Stimulated activated CD4-positive, alpha-beta T cell treated with anti-CD3 and anti-CD28 coated beads, Interleukin-12 subunit alpha, Interleukin-12 subunit beta, amount 100 ng/mL, for 48 hours (primary cell): ENCODE results near the gene MCHR1.

Source experiments
- DNase-seq, 3 donors: peaks; one replicate each; pipeline ENCODE4 v3.0.0-alpha.2; 2020; ENCODE audit warnings: low read depth in 2 of 3, low spot score in 1 of 3

Gene MCHR1, protein sequence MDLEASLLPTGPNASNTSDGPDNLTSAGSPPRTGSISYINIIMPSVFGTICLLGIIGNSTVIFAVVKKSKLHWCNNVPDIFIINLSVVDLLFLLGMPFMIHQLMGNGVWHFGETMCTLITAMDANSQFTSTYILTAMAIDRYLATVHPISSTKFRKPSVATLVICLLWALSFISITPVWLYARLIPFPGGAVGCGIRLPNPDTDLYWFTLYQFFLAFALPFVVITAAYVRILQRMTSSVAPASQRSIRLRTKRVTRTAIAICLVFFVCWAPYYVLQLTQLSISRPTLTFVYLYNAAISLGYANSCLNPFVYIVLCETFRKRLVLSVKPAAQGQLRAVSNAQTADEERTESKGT

DNA sequence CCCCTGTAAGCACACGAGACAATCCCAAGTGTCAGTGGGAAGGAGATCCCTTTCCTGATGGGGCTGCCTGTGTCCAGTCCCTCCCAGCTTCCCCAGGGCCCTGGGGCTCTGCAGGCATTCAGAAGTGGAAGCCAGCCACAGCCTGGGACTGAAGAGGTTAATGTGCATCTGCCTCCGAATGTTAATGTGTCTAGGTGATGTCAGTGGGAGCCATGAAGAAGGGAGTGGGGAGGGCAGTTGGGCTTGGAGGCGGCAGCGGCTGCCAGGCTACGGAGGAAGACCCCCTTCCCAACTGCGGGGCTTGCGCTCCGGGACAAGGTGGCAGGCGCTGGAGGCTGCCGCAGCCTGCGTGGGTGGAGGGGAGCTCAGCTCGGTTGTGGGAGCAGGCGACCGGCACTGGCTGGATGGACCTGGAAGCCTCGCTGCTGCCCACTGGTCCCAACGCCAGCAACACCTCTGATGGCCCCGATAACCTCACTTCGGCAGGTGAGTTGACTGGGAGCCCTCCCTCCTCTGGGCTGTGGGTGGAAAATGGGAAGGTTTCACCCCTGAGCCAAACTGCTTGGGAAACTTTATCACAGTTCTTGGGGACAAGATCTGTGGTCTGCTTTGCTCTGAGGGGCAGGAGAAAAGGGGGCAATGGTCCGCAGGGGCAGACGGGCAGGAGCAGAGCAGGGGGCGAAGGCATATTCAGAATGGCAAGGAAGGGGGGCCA lies at the start of gene MCHR1:
TSS of gene MCHR1 (plus strand) at position 236 of the 715 bp plus-strand sequence. CDS start at position 405, 169 bp downstream.
- no peak for DNase-seq

DNA sequence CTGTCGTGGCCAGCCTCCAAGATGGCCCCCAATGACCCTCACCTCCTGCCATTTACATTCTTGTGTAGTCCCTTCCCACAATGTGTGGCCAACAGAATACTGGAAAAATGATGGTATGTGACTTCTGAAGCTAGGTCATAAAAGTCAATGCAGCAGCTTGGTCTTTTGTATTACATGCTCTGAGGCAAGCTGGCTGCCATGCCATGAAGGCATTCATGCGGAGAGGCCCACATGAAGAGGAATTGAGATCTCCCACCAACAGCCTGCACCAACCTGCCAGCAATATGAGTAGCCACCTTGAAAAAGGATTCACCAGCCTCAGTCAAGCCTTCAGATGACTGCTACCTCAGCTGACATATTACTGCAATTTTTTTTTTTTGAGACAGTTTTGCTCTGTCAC lies 47.4 kb upstream of the MCHR1 start:
- DNase-seq = no peak

DNA sequence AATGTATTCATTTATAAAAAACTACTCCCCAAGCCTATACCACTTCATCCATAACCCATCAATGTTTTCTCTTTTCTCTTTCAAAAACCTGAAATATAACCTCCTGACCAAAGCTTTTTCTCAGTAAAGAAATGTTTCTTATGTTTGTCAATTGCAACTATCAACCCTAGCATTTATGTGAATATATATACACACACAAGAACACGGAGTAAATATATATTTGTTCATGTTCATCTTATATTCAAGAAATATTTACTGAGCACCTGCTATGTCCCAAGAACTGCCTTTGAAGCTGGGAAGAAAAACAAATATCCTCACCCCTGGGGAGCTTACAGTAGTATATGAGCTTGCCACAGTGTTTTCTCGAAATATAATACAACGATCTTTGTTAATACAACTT lies 46.2 kb upstream of the MCHR1 start:
- DNase-seq = no peak

DNA sequence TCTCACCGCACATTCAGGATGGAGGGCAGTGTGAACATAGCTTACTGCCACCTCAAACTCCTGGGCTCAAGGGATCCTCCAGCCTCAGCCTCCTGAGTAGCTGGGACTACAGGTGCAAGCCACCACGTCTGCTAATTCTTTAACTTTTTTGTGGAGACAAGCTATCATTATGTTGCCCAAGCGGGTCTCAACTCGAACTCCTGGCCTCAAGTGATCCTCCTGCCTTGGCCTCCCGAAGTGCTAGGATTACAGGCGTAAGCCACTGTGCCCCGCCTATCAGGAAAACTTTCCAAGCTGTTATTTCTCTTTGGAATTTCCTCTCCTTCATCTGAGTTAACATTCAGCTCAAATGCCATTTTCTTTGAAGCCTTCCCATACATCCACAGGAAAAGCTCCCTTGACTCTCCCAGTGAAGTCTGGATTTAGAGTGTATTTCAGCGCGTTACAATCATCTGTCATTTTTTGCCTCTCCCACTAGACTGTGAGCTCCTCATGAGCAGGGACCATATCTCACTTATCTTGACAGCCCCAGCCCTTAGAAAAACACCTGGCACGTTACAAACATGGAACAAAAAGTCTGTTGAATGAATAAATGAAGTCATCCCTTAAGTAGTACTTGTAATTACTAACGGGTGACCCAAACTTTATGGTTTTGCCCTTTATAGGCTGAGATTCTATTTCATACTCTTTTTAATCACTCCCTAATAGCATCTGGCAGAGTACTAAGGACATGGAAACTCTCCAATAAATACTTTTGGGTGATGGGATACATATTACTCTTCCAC lies 45.0 kb upstream of the MCHR1 start:
- DNase-seq = no peak

DNA sequence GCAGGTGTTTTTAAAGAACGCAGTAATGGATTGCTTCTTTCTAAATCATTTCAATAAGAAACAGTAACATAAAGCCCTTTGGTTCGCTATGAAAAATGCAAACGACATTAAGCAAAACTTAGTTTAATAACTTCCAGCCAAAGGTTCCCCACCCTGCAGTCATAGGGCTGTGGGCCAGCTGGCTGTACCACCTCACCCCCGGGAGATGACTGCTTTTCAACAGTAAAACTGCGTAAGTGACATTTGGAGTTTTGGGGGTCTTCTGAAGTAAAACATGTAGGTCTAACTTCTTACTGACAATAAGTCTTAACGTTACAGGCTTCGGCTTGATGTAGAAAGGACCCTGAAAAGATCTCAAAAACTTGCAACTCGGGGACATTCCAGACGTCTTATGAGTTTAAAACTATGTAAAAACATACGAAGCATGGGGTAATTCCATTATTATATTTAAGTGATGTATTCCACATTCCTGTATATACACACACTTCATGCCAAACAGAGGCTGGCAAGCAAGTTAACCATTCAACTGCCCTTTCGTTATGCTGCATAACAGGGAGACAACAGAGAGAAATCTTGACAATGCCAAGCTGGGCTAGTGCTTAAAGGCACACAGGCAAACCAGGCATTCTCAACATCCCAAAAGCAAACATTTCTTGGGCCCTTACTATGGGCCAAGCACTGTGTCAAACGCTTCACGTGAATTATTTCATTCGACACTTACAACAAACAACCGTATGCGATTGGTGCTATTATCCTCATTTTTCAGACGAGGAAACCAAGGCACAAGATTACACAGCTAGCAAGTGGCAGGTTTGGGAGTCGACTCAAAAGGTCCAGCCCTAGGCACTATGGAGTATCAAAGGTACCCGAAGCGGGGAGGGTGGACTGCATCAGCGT lies 44.0 kb upstream of the MCHR1 start:
- DNase-seq = no peak

DNA sequence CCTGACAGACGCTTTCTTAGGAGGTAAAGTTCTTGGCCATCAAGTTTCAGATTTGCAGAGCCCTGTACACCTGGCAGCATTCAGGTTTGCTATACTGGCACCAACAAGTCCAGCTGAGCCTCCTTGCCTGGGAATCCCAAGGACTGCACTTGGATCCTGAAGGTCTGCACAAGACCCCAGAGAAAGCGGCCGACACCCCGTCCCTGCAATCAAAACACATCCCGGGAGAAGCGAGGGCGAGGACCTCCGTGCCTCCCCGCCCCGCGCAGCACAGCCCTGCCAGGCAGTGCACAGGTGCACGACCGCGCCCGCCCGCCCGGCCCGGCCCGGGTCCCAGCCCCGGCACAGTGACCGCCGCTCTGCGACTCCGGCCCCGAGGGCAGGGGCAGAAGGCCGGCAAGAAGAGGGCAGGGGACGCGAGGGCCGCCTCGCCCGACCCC lies 43.3 kb upstream of the MCHR1 start:
- DNase-seq = no peak

DNA sequence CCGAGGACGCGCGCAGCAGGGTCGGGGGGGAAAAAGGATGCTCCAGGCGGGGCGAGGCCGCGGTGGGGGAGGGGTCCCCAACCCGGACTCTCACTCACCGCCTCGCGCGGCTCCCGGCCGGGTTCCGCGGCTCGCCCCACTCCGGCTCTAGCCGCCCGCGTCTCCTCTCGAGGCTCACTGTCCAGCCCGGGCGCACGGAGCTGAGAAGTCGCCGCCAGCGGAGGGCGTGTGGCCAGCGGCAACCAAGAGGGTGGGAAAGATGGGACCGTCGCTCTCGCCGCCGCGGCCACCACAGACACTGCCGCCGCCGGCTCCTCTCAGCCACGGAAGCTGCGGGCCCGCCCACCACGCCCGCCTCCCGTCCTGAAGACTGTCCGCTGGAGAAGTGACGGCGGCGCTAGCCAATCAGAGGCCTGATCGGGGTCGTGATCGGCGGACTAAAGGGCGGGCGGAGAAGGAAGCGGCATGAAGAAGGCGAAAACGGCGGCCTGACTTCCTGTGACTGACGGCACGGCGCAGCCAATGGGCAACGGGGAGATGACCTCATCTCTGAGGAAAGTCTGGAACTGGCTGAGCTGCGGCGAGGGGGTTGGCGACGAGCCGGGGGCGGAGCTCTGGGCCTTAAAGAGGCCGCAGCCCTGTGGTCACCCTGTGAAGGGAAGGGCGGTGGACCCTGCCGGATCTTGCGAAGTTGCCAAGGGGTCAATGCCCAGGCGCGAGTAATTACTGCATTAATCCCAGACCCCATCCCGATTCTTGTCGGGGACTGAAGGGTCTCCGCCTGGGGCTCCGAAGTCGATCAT lies 42.7 kb upstream of the MCHR1 start, which contains the start of gene MRTFA:
TSS of gene MRTFA (minus strand) at position 340 of the 803 bp plus-strand sequence.
- DNase-seq = peak; percentile 99 to 100 (median 99)

DNA sequence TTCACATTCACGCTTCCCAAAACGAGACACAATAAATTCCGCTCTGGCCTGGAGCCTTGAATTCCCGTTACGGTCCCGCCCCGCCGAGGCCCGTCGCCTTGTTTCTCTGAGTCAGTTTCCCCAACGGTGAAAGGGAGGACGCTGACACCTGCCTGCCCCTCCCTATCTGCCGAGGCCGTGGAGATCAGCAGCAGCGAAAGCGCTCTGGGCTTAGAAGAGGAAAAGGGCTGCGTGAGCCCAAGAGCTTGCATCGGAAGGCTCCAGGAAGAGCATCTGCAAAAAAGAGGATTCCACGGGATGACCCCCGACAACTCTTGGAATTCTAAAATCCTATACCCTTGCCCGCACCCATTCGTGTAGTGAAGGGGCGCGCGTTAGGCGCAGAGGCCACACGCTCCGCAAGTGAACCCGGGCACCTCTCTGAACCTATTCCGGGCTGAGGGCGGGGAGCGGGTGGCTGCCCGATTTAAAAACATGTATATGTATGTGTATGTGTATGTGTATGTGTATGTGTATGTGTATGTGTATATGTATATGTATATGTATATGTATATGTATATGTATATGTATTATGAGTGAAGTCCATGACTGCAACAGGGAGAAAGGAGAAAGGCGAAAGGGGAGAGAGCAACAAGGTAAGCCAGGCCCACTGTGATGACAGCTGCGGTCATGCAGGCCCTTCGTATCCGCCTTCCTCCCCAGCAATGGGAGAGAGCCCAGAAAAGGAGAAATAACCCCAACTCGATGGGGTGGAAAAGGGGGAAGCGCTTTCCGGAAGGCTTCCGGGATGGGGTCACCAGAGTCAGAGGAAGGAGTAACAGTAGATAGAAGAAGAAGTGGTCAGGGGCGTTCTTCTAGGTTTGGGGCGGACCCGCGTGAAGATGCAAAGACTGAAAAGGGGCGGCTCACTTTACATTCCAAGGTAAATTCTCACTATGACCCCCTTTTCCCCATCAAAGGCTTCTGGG lies 41.8 kb upstream of the MCHR1 start:
- peak; percentile 48 to 59 (median 56) for DNase-seq

DNA sequence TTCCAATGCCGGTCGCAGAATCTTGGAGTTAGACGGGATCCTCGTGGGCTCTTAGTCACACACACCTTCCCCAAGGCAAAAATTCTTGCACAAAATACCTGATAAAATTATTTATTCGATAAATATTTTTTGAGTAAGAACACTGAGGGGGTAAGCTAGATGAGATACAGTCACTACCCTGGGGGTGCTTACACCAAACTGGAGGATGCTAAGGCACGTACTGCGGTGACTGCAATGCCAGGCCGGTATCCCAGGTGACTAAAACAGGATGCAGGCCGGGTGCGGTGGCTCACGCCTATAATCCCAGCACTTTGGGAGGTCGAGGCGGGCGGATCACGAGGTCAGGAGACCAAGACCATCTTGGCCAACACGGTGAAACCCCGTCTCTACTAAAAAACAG lies 41.0 kb upstream of the MCHR1 start:
- no peak for DNase-seq

DNA sequence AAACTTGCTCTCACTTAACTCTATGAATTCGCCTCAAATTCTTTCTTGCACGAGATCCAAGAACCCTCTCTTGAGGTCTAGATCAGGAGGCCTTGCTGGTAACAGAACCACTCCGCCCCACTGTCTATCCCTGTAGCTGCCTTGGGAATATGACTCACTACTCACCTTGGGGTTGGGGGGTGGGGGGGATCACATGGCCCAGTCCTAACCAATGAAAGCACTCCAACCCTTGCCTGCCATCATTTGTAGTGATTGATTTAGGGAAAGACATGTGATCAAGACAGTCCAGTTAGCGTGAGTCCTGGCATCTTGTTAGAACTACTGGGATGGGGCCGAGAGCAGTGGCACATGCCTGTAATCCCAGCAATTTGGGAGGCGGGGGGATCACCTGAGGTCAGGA lies 38.0 kb upstream of the MCHR1 start:
- DNase-seq = no peak

DNA sequence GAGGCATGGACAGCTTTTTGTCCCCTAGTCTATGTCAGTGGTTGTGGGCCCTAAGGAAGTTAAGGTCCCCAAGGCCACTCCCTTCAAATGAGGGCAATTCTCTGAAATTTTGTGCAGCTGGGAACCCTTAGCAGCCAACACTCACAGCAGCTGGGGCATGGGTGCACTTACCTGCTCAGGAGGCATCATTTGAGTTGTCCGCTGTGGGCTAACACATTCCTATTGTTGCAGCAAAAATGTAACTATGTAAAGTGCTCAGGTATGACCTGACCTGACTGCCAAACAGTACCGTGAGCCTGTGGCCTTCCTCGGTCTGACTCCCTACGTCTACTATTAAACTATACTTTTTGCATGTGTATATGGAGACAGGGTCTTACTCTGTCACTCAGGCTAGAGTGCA lies 37.0 kb upstream of the MCHR1 start:
- DNase-seq = no peak

DNA sequence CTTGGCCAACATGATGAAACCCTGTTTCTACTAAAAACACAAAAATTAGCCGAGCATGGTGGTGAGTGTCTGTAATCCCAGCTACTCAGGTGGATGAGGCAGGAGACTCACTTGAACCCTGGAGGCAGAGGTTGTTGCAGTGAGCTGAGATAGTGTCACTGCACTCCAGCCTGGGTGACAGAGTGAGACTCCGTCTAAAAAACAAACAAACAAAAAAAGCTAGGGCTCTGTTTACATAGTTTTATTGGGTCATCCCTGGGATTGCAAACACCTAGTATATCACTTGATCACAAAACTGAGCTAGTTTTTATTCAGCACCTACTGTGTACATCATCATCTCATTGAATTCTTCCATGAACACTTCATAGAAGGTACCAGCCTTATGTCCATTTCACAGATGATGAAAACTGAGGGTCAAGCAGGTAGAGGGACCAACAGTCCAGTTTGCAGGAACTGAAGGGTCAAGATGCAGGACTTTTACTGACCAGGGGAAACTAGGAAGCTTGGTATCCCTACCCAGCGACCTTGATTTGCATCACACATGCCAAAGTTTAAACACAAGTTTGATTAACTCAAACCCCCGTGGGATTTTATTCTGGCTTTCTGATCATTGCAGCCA lies 33.6 kb upstream of the MCHR1 start:
- no peak for DNase-seq

DNA sequence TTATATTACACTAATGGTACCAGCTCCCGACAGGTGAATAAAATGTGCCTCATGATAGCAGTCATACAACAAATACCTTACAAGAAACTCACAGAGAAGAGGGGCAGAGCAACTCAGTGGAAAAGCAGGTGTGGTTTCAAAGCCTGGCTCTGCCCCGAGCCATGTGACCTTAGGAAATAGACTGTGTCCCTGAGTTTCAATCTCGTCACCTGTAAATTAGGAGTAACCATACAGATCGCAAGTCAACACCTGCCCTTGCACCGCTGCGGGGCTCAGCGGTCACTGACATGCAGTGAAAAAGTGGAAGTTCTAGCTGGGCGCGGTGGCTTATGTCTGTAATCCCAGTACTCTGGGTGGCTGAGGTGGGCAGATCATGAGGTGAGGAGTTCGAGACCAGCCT lies 30.9 kb upstream of the MCHR1 start:
- DNase-seq = no peak

DNA sequence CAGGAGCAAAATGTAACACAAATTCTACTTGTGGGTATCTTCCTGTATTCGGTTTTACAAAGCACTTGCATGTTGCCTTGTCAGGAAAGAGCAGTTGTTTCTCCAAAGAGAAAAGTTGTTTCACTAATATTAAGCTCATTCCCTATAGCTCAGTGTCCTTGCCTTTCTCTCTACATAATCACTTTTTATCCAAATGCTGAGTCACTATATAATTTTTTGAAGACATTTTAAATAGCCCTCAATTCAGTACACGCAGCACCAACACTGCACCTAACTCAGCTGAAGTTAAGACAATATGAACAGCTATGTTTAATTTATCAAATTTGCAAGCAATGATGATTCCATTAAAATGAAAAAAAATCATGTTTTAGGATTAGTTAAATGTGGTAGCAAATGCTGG lies 28.2 kb upstream of the MCHR1 start:
- DNase-seq = no peak

DNA sequence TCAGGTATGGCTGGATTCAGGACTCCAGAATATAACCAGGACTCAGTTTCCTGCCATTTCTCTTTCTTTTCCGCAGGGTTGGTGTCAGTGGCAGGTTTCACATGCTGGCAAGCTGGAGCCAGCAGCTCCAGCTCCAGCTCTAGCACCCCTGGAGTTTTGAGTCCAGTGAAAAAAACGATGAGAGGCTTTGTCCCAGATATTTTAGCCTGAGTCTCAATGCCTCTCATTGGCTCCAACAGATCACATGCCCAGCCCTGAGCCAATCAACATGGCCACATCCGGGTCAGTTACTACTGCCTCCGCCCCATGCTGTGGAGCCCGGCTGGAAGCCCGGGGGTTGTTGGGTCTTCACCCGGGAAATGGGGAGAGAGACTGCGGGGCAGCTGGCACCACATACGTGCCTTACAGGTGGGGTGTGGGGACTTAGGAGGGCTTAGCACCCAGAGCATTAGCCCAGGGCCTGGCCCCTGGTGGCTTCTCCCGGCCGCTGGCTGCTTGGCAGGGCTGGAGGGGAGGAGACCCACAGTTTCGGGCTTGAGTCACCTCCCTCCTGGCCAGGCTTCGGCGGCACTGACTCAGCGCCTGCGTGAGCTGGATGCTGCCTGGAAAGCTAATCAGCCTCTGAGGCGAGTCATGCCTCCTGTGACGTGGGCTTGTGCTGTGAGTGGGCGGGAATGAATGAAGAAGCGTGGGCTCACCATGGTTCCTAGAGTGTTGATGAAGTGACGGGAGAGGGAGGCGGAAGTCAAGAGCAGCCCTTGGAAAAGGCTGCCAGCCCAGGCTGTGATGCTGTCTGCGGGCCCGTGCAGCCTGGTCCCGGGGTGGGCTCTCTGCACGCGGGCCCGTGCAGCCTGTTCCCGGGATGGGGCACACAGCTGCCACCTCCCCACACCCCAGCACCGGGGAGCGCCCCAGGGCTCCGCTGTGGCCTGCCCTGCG lies 27.5 kb upstream of the MCHR1 start:
- peak; percentile 83 to 93 (median 88) for DNase-seq

DNA sequence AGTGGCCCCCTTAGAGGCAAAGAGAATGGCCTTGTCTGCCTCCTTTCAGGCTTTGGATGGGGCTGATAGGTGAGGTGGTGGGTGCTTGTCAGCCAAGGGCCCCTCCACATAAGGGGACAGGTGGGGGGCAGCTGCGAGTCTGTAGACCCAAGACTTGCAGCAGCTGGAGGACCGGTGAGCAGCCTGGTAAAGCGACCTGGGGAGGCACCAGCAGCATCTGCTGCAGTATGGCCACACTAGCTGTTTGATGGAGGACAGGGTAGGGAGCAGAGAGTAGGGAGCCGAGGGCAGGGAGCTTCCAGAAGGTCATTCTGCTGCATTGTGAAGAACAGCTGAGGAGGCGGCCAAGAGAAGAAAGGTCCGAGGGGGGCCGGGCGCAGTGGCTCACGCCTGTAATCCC lies 25.9 kb upstream of the MCHR1 start:
- no peak for DNase-seq

DNA sequence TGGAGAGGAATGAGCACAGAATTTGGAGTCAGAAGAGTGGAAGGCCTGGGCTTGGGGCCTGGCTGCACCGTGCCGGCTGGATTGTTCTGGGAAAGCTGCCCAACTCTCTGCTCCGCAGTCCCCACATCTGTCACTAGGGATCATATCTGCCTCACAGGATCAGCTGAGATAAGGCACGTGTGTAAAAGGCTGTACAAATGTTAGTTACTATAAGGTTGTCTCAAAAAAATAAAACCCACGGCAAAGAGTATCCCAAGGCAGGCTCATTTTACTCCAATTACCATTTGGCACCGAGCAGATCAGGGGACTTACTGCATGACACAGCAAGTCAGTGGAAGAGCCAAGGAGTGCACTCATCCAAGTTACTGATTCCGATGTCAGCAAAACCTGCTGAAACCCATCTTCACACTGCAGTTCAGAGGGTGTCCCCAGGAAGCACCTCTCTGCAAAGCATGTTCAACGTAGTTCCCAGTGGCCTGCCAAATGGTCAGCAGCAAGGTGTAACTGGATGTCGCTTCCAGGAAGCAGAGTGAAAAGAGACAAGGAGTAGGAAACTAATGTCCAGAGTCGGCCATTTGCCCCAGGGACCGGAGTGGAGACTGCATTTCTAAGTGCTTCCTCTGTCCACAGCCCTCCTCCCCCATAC lies 24.6 kb upstream of the MCHR1 start:
- no peak for DNase-seq
